PC-9 (cell line): Measurements from ENCODE around the gene MTRF1. TPM values are rescaled to one million over a fixed set of nuclear protein-coding genes. Genes with fewer than 3 reads are reported as not detected.

Experiments used
- BruUV-seq: library from RNA; stranded (reverse); fragments of 400-500 nt; replicated peaks from 2 replicates; lab custom pipeline; 2021; lab: Mats Ljungman, UMichigan
- CTCF ChIA-PET: fragments of 300-600 bp; sonication (Branson Sonifier 250); formaldehyde crosslinking; loops from one replicate; lab custom pipeline; 2022; ENCODE audit warnings: antibody characterized with exemption; lab: Charles Lee
- POLR2A ChIA-PET: fragments of 300-600 bp; sonication (Branson Sonifier 250); formaldehyde crosslinking; loops from one replicate; lab custom pipeline; 2022; ENCODE audit warnings: antibody characterized with exemption; ENCODE audit not compliant: unreplicated experiment; lab: Charles Lee
- DNase-seq, 2 experiments: peaks; one replicate each; pipeline versions ENCODE4 v3.0.0 to v3.0.0-alpha.2; 2015 to 2022; ENCODE audit warnings: mixed read lengths in 1 of 2
- H2AFZ ChIP-seq: fragments of 200-600 bp; sonication (generic); 2 replicates; pipeline ENCODE4 v1.8.1; 2017; ENCODE audit warnings: antibody characterized with exemption
- H3F3A ChIP-seq: fragments of 200-600 bp; sonication (generic); 2 replicates; pipeline ENCODE4 v1.8.1; 2017; ENCODE audit warnings: antibody characterized with exemption, mild to moderate bottlenecking, low read depth; ENCODE audit not compliant: insufficient read depth
- H3K27ac ChIP-seq: fragments of 200-600 bp; sonication (generic); 2 replicates; pipeline ENCODE4 v1.6.1; 2016; ENCODE audit warnings: mixed run types
- H3K27me3 ChIP-seq: fragments of 200-600 bp; sonication (generic); 2 replicates; pipeline ENCODE4 v1.6.1; 2016; ENCODE audit warnings: low read depth, mixed run types; ENCODE audit not compliant: insufficient read depth
- H3K36me3 ChIP-seq: fragments of 200-600 bp; sonication (generic); 2 replicates; pipeline ENCODE4 v1.6.1; 2016; ENCODE audit warnings: low read depth, mixed run types
- H3K4me1 ChIP-seq: fragments of 200-600 bp; sonication (generic); replicated peaks from 2 replicates; pipeline ENCODE4 v1.6.1; 2016; ENCODE audit warnings: mixed run types; ENCODE audit not compliant: insufficient read depth
- H3K4me2 ChIP-seq: fragments of 200-600 bp; sonication (generic); 2 replicates; pipeline ENCODE4 v1.6.1; 2017; ENCODE audit warnings: mixed run types
- H3K4me3 ChIP-seq: fragments of 200-600 bp; sonication (generic); 2 replicates; pipeline ENCODE4 v1.6.1; 2016; ENCODE audit warnings: mixed run types
- H3K79me2 ChIP-seq: fragments of 200-600 bp; sonication (generic); 2 replicates; pipeline ENCODE4 v1.6.1; 2017; ENCODE audit warnings: low read depth, mixed run types
- H3K9me2 ChIP-seq: fragments of 200-600 bp; sonication (generic); 2 replicates; pipeline ENCODE4 v1.8.1; 2017; ENCODE audit warnings: mild to moderate bottlenecking; ENCODE audit not compliant: insufficient read depth
- H3K9me3 ChIP-seq: fragments of 200-600 bp; sonication (generic); 2 replicates; pipeline ENCODE4 v1.8.1; 2016; ENCODE audit warnings: low read depth; ENCODE audit not compliant: insufficient read depth
- H4K20me1 ChIP-seq: fragments of 200-600 bp; sonication (generic); 2 replicates; pipeline ENCODE4 v1.8.1; 2017; ENCODE audit not compliant: insufficient read depth
- CTCF ChIP-seq: fragments of 200-600 bp; sonication (generic); conservative IDR thresholded peaks from 2 replicates; pipeline ENCODE4 v1.6.1; 2017; ENCODE audit warnings: mixed run types, antibody characterized with exemption, mild to moderate bottlenecking, moderate library complexity
- EZH2 ChIP-seq: fragments of 200-600 bp; sonication (generic); IDR thresholded peaks from 2 replicates; pipeline ENCODE4 v1.8.0; 2017; ENCODE audit warnings: antibody characterized with exemption, low read depth
- intact Hi-C: fragments of 100-400 bp; cut with micrococcal nuclease; formaldehyde crosslinking; loops from one replicate; pipeline ENCODE4 v1.10.0; 2022; ENCODE audit not compliant: unreplicated experiment
- total RNA-seq: library from RNA; stranded (reverse); gene quantifications from 2 replicates; pipeline ENCODE4 v1.2.3, GENCODE V29; 2021

The MTRF1 gene
- total RNA-seq, 1 experiment from 2014 or later, result 15.8 TPM

DNA sequence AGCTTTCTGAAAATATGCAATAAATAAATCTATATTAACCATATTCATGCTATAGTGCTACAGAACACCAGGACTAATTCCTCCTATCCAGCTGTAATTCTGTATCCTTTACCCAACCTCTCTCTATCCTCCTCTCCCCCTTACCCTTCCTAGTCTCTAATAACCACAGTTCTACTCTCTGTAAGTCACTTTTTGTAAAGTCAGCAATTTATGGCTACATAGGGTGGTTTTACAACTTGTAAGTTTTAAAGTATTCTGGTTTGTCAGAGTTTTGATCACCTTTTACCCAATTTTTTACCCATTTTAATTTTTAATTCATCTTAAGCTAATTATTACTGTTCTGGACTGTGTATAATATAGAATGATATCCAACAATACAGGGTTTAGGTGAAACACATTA is 34.0 kb downstream of the MTRF1 start:
- no peaks in the 10 kb centered on the region for H3K9me3 ChIP-seq
- ChIA-PET CTCF (interaction anchor here (0.5 kb wide), 1 partner anchor 227 kb away, joined by 5 read pairs; no protein-coding TSS in a partner anchor), POLR2A (no interaction called here)
- no peaks in the 10 kb centered on the region for H3K4me1 ChIP-seq
- no peaks in the 10 kb centered on the region for H4K20me1 ChIP-seq
- TF ChIP-seq EZH2, result no peak
- TF ChIP-seq CTCF, result no peak
- H3K27ac ChIP-seq, result no peak overlapping the region
- H3K4me3 ChIP-seq, result no peak overlapping the region
- no peaks in the 10 kb centered on the region for H3K36me3 ChIP-seq
- H3K79me2 ChIP-seq, result no peaks in the 10 kb centered on the region
- intact Hi-C loops, result no loop called here
- no peak overlapping the region for H3K4me2 ChIP-seq
- H3K9me2 ChIP-seq, result no peaks in the 10 kb centered on the region
- no peak overlapping the region for H2AFZ ChIP-seq
- H3K27me3 ChIP-seq, result no peaks in the 10 kb centered on the region
- no peaks in the 10 kb centered on the region for H3F3A ChIP-seq
- no peak for DNase-seq
- no TSS peak for BruUV-seq

- no peaks in the 10 kb centered on the region for H3K36me3 ChIP-seq
- no peak overlapping the region for H3K4me3 ChIP-seq
- H3K9me2 ChIP-seq, result no peaks in the 10 kb centered on the region
- no TSS peak for BruUV-seq
- H3K9me3 ChIP-seq, result no peaks in the 10 kb centered on the region
- CTCF ChIA-PET, result no interaction called here
- TF ChIP-seq EZH2, result no peak
- no peak for TF ChIP-seq CTCF
- no peak for DNase-seq
- H2AFZ ChIP-seq, result no peak overlapping the region
- no peaks in the 10 kb centered on the region for H3K4me1 ChIP-seq
- H3K4me2 ChIP-seq, result no peak overlapping the region
- H3F3A ChIP-seq, result no peaks in the 10 kb centered on the region
- no peaks in the 10 kb centered on the region for H3K79me2 ChIP-seq
- POLR2A ChIA-PET, result no interaction called here
- intact Hi-C loops, result no loop called here
- H3K27me3 ChIP-seq, result no peaks in the 10 kb centered on the region
- no peak overlapping the region for H3K27ac ChIP-seq
- H4K20me1 ChIP-seq, result no peaks in the 10 kb centered on the region
These were observed 39.0 kb downstream of the MTRF1 start for GRCh38 chr13:41224113-41225110.

DNA sequence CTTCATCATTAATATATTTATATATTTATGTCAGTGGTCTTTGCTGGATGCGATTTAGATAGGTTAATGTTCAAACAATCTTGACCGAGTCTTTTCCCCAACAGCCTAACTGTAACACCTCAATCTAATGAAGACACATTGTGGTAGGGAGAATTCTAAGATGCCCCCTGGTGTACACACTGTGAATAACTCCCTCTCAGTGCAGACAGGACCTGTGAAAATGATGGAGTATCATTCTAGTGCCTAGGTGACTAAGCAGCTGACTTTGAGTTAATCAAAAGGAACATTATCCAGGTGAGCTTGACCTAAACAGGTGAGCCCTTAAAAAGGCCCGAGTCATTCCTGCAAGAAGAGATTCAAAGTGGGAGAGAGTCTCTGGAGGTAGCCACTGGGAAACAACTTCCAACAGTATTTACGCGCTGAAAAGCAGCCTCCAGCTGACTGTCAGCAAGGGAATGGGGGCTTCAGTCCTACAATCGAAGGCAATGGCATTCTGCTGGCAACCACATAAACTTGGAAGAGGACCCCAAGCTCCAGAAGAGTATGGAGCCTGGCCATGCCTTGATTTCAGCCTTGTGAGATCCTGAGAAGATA is 41.0 kb downstream of the MTRF1 start:
- intact Hi-C loops, result loop anchor here (2.0 kb wide), 1 partner anchor 148 kb away; no protein-coding TSS in a partner anchor
- CTCF ChIA-PET, result no interaction called here

More for the DNA sequence above, 41.0 kb downstream of the MTRF1 start:
- Histone ChIP-seq H4K20me1 (no peaks in the 10 kb centered on the region), H3K4me3 (no peak overlapping the region), H3K27me3 (no peaks in the 10 kb centered on the region), H3K36me3 (no peaks in the 10 kb centered on the region), H3K9me3 (no peaks in the 10 kb centered on the region), H3K4me1 (no peaks in the 10 kb centered on the region), H3K9me2 (no peaks in the 10 kb centered on the region), H3K4me2 (no peak overlapping the region), H3K27ac (no peak overlapping the region), H2AFZ (no peak overlapping the region), H3F3A (no peaks in the 10 kb centered on the region), H3K79me2 (no peaks in the 10 kb centered on the region)
- no TSS peak for BruUV-seq
- TF ChIP-seq EZH2 (no peak), CTCF (peak; percentile 77)
- peak; percentile 14 to 37 for DNase-seq
- POLR2A ChIA-PET, result no interaction called here
